GM10248 (cell line): ENCODE data around the gene SCARB2.

ENCODE experiments used
- CTCF ChIA-PET: fragments of 300-600 bp; sonication (Branson Sonifier 250); formaldehyde crosslinking; extraction: SDS; loops from one replicate; lab custom pipeline; 2021; ENCODE audit warnings: antibody characterized with exemption; lab: Yijun Ruan, JAX
- POLR2A ChIA-PET: fragments of 350-650 bp; sonication (Branson Sonifier 250); formaldehyde crosslinking; extraction: SDS; loops from one replicate; lab custom pipeline; 2020; ENCODE audit warnings: antibody characterized with exemption; lab: Yijun Ruan, JAX
- DNase-seq: peaks from one replicate; pipeline ENCODE4 v3.0.0; 2012; ENCODE audit errors: extremely low spot score
- CTCF ChIP-seq: IDR thresholded peaks from 2 replicates; pipeline ENCODE4 v1.5.1; 2012; ENCODE audit warnings: mild to moderate bottlenecking, low read depth; ENCODE audit errors: extremely low read depth, missing control alignments, control extremely low read depth

Gene SCARB2

GRCh38 chr4:76238701-76239100 lies 25.1 kb upstream of the SCARB2 start:
- CTCF ChIA-PET: no interaction called here
- POLR2A ChIA-PET: no interaction called here
- DNase-seq: no peak
- TF ChIP-seq CTCF: no peak

- TF ChIP-seq CTCF: no peak
- ChIA-PET POLR2A (no interaction called here), CTCF (no interaction called here)
- no peak for DNase-seq
These were observed 24.6 kb upstream of the SCARB2 start for GRCh38 chr4:76238236-76238635.

GRCh38 chr4:76235915-76236314 lies 22.3 kb upstream of the SCARB2 start:
- POLR2A ChIA-PET: no interaction called here
- TF ChIP-seq CTCF: no peak
- no peak for DNase-seq
- CTCF ChIA-PET: interaction anchor here (1.1 to 1.4 kb wide), 3 partner anchors 9 to 15 kb away, joined by 3 to 4 read pairs (median 3); no protein-coding TSS in a partner anchor

GRCh38 chr4:76235407-76235806 lies 21.8 kb upstream of the SCARB2 start:
- ChIA-PET POLR2A (no interaction called here), CTCF (interaction anchor here (1.1 to 1.4 kb wide), 3 partner anchors 9 to 15 kb away, joined by 3 to 4 read pairs (median 3); no protein-coding TSS in a partner anchor)
- DNase-seq: no peak
- TF ChIP-seq CTCF: no peak

- no peak for DNase-seq
- TF ChIP-seq CTCF: no peak
- ChIA-PET POLR2A (no interaction called here), CTCF (interaction anchor here (1.2 kb wide), 1 partner anchor 12 kb away, joined by 4 read pairs; no protein-coding TSS in a partner anchor)
These were observed 21.0 kb upstream of the SCARB2 start for GRCh38 chr4:76234679-76235044.

- POLR2A ChIA-PET: no interaction called here
These were observed 20.5 kb upstream of the SCARB2 start for GRCh38 chr4:76233967-76234678.

More at GRCh38 chr4:76233967-76234678, 20.5 kb upstream of the SCARB2 start:
- CTCF ChIA-PET: no interaction called here
- TF ChIP-seq CTCF: no peak
- DNase-seq: no peak
